KBM-7 (cell line): ENCODE data around the gene PKMYT1.

ENCODE experiments used
- DNase-seq: peaks from one replicate; pipeline ENCODE4 v3.0.0-alpha.2; 2015
- in situ Hi-C: fragments of 300-500 bp; cut with MboI; formaldehyde crosslinking; loops from 2 replicates; pipeline ENCODE4 v1.14.3; 2020; ENCODE audit warnings: low sequenced_read_pairs, low pct_unique_long_range_greater_than_20kb, mixed read lengths

Gene PKMYT1

GRCh38 chr16:2980227-2981176 is at the start of gene PKMYT1:
PKMYT1 (minus strand) TSS chr16:2980446; CDS start chr16:2979657, 789 bp downstream.
- peak; percentile 92 for DNase-seq
- in situ Hi-C loops, result no loop called here

GRCh38 chr16:3029491-3030221 is 49.4 kb upstream of the PKMYT1 start:
- peak; percentile 34 for DNase-seq
- in situ Hi-C loops, result no loop called here

- no peak for DNase-seq
- in situ Hi-C loops, result no loop called here
These were observed 48.6 kb upstream of the PKMYT1 start for GRCh38 chr16:3028716-3029319.

- in situ Hi-C loops, result no loop called here
- peak; percentile 81 for DNase-seq
These were observed 47.9 kb upstream of the PKMYT1 start for GRCh38 chr16:3027983-3028715.

GRCh38 chr16:3027489-3027795 is 47.2 kb upstream of the PKMYT1 start:
- in situ Hi-C loops, result no loop called here

GRCh38 chr16:3026609-3027488 is 46.6 kb upstream of the PKMYT1 start:
- in situ Hi-C loops, result no loop called here
- DNase-seq, result no peak

More at GRCh38 chr16:3027489-3027795, 47.2 kb upstream of the PKMYT1 start:
- no peak for DNase-seq

- DNase-seq, result no peak
These were observed 45.7 kb upstream of the PKMYT1 start for GRCh38 chr16:3026003-3026378.

GRCh38 chr16:3025032-3026002 is 45.1 kb upstream of the PKMYT1 start:
- in situ Hi-C loops, result no loop called here
- DNase-seq, result no peak

More at GRCh38 chr16:3026003-3026378, 45.7 kb upstream of the PKMYT1 start:
- in situ Hi-C loops, result no loop called here

GRCh38 chr16:3023669-3024478 is 43.6 kb upstream of the PKMYT1 start, which contains the start of the genes HCFC1R1 and THOC6:
HCFC1R1 (minus strand) TSS chr16:3023942; CDS start chr16:3023941, 1 bp downstream.
THOC6 (plus strand) TSS chr16:3024035; CDS start chr16:3024327, 292 bp downstream.
- in situ Hi-C loops, result no loop called here

GRCh38 chr16:3023415-3023668 is 43.1 kb upstream of the PKMYT1 start:
- in situ Hi-C loops, result no loop called here
- DNase-seq, result no peak

More at GRCh38 chr16:3023669-3024478, 43.6 kb upstream of the PKMYT1 start, which contains the start of the genes HCFC1R1 and THOC6:
- DNase-seq, result peak; percentile 96

GRCh38 chr16:3022684-3023414 is 42.6 kb upstream of the PKMYT1 start:
- DNase-seq, result no peak
- in situ Hi-C loops, result no loop called here

- in situ Hi-C loops, result no loop called here
- DNase-seq, result peak; percentile 55
These were observed 42.0 kb upstream of the PKMYT1 start for GRCh38 chr16:3022208-3022683.

- in situ Hi-C loops, result no loop called here
- DNase-seq, result peak; percentile 76
These were observed 41.4 kb upstream of the PKMYT1 start for GRCh38 chr16:3021449-3022207.

- no peak for DNase-seq
- in situ Hi-C loops, result no loop called here
These were observed 40.6 kb upstream of the PKMYT1 start for GRCh38 chr16:3020604-3021448.
